K562 (cell line): ENCODE measurements around the gene CROCC2. TPM values are rescaled to one million over a fixed set of nuclear protein-coding genes. Genes with fewer than 3 reads are reported as not detected.

Experiments
- ATAC-seq: fragments of 200-7000 bp; cut with Tn5 transposase; 3 replicates; pipeline ENCODE4 v1.9.1; 2020; ENCODE audit warnings: moderate library complexity
- BruUV-seq: library from RNA; stranded (reverse); fragments of 400-500 nt; replicated peaks from 2 replicates; lab custom pipeline; 2021; lab: Mats Ljungman, UMichigan
- CTCF ChIA-PET: fragments of 300-600 bp; formaldehyde crosslinking; extraction: SDS; loops from one replicate; lab custom pipeline; 2021; ENCODE audit warnings: low intra/inter-chr PET ratio; lab: Yijun Ruan, JAX
- POLR2A ChIA-PET: fragments of 300-600, 350-650 bp; sonication (Branson Sonifier 250); formaldehyde crosslinking; extraction: SDS; loops from one replicate; lab custom pipeline; 2021; ENCODE audit warnings: antibody characterized with exemption, inconsistent platforms; lab: Yijun Ruan, JAX
- DNase-seq, 4 experiments: peaks; one replicate each; pipeline versions ENCODE4 v3.0.0 to v3.0.0-alpha.2; 2011 to 2018; ENCODE audit warnings: low spot score in 3 of 4, mixed read lengths in 3 of 4; ENCODE audit errors: extremely low read depth in 1 of 4
- FAIRE-seq: peaks from 2 replicates; lab custom pipeline; 2011; peaks lifted over from hg19 to GRCh38; lab: Jason Lieb, UNC
- H2AFZ ChIP-seq: 2 replicates; pipeline ENCODE4 v1.6.0; 2011; ENCODE audit warnings: low read depth, low read length, control low read depth, inconsistent platforms
- H3K27ac ChIP-seq: fragments of 200-600 bp; 3 replicates; pipeline ENCODE4 v1.8.0; 2011; ENCODE audit warnings: low read depth, mild to moderate bottlenecking, control low read depth, inconsistent platforms, low read length, moderate library complexity, mixed read lengths; ENCODE audit errors: extremely low read depth
- H3K27me3 ChIP-seq, 2 experiments: fragments of 300-600 bp in 1 of 2; 2 replicates in 1 of 2; 3 replicates in 1 of 2; pipeline versions ENCODE4 v1.6.0 to v1.8.0; 2011; ENCODE audit warnings: inconsistent platforms in 2 of 2, low read length in 2 of 2, mild to moderate bottlenecking in 1 of 2, mixed read lengths in 1 of 2, moderate library complexity in 1 of 2; ENCODE audit not compliant: control insufficient read depth in 2 of 2, insufficient read depth in 2 of 2
- H3K36me3 ChIP-seq: fragments of 300-600 bp; 3 replicates; pipeline ENCODE4 v1.8.0; 2011; ENCODE audit warnings: mild to moderate bottlenecking, low read length, inconsistent platforms; ENCODE audit not compliant: control insufficient read depth, insufficient read depth
- H3K4me1 ChIP-seq, 2 experiments: fragments of 200-600 bp in 1 of 2; replicated peaks in 1 of 2; 2 replicates in 1 of 2; 3 replicates in 1 of 2; pipeline versions ENCODE4 v1.5.1 to v1.8.0; 2011; ENCODE audit warnings: inconsistent platforms in 2 of 2, low read length in 2 of 2, mild to moderate bottlenecking in 1 of 2, mixed read lengths in 1 of 2, moderate library complexity in 1 of 2; ENCODE audit not compliant: control insufficient read depth in 2 of 2, insufficient read depth in 2 of 2
- H3K4me2 ChIP-seq: 2 replicates; pipeline ENCODE4 v1.6.1; 2011; ENCODE audit warnings: low read length, control low read depth, inconsistent platforms, mixed read lengths; ENCODE audit not compliant: insufficient read depth
- H3K4me3 ChIP-seq: fragments of 200-600 bp; sonication (generic), shearing (Covaris generic); 2 replicates; pipeline ENCODE4 v1.5.1; 2016; ENCODE audit warnings: control low read depth, inconsistent platforms
- H3K79me2 ChIP-seq: fragments of 200-600 bp; 3 replicates; pipeline ENCODE4 v1.8.0; 2011; ENCODE audit warnings: low read length, inconsistent platforms; ENCODE audit not compliant: control insufficient read depth, insufficient read depth
- H3K9ac ChIP-seq, 2 experiments: 2 replicates each; pipeline versions ENCODE4 v1.6.0 to v1.6.1; 2011; ENCODE audit warnings: low read depth in 2 of 2, low read length in 2 of 2, control low read depth in 1 of 2, inconsistent platforms in 1 of 2, mild to moderate bottlenecking in 1 of 2, mixed read lengths in 1 of 2; ENCODE audit not compliant: insufficient read depth in 1 of 2
- H3K9me1 ChIP-seq: one replicate; pipeline ENCODE4 v1.6.0; 2011; ENCODE audit warnings: inconsistent platforms, mild to moderate bottlenecking, low read length, moderate library complexity; ENCODE audit not compliant: control insufficient read depth, insufficient read depth
- H3K9me3 ChIP-seq: replicated peaks from 2 replicates; pipeline ENCODE4 v1.5.1; 2011; ENCODE audit warnings: low read depth, low read length, inconsistent platforms; ENCODE audit not compliant: control insufficient read depth, insufficient read depth
- H4K20me1 ChIP-seq: replicated peaks from 2 replicates; pipeline ENCODE4 v1.6.1; 2011; ENCODE audit warnings: low read length, inconsistent platforms, mixed read lengths; ENCODE audit not compliant: control insufficient read depth, insufficient read depth
- DACH1 ChIP-seq: fragments of 450-650 bp; IDR thresholded peaks from 2 replicates; pipeline ENCODE4 v1.6.1; 2018; ENCODE audit not compliant: partially characterized antibody
- HSF4 ChIP-seq: fragments of 250-450 bp; sonication (Bioruptor Pico); IDR thresholded peaks from 2 replicates; pipeline ENCODE4 v2.1.2; 2022; ENCODE audit warnings: mild to moderate bottlenecking, moderate library complexity, borderline replicate concordance
- NKRF ChIP-seq: fragments of 450-650 bp; IDR thresholded peaks from 2 replicates; pipeline ENCODE4 v1.6.1; 2016; ENCODE audit warnings: borderline replicate concordance
- NR1H2 ChIP-seq: sonication (generic); formaldehyde crosslinking; IDR thresholded peaks from 2 replicates; pipeline ENCODE4 v1.4.0; 2020; ENCODE audit warnings: mild to moderate bottlenecking, missing genetic modification reagents
- PATZ1 ChIP-seq: fragments of 250-450 bp; sonication (Bioruptor Pico); IDR thresholded peaks from 2 replicates; pipeline ENCODE4 v1.5.0; 2020; ENCODE audit warnings: mild to moderate bottlenecking, borderline replicate concordance
- RFX1 ChIP-seq: fragments of 450-650 bp; IDR thresholded peaks from 2 replicates; pipeline ENCODE4 v1.6.1; 2016; ENCODE audit warnings: mild to moderate bottlenecking, moderate library complexity
- SNAPC5 ChIP-seq: fragments of 250-450 bp; sonication (Bioruptor Pico); IDR thresholded peaks from 2 replicates; pipeline ENCODE4 v1.8.0; 2021; ENCODE audit warnings: moderate library complexity, mild to moderate bottlenecking, inconsistent platforms
- ZFP36 ChIP-seq: fragments of 150-350 bp; IDR thresholded peaks from 2 replicates; pipeline ENCODE4 v1.6.1; 2018; ENCODE audit warnings: low read length, low read depth; ENCODE audit not compliant: partially characterized antibody
- ZNF282 ChIP-seq: sonication (generic); formaldehyde crosslinking; IDR thresholded peaks from 2 replicates; pipeline ENCODE4 v1.8.1; 2023; ENCODE audit warnings: missing genetic modification reagents
- ZNF311 ChIP-seq: fragments of 250-450 bp; sonication (Bioruptor Pico); IDR thresholded peaks from 2 replicates; pipeline ENCODE4 v1.4.0; 2020; ENCODE audit warnings: mild to moderate bottlenecking, moderate library complexity
- ZNF584 ChIP-seq: fragments of 200-800 bp; sonication (Bioruptor generic); IDR thresholded peaks from 2 replicates; pipeline ENCODE4 v1.6.1; 2016; ENCODE audit warnings: low read depth, mild to moderate bottlenecking, missing genetic modification characterization, missing compliant biosample characterization
- WGBS: fragments of 100-300 bp; shearing (Covaris generic); methylation state at CpG from one replicate; pipeline ENCODE4 v1.1.6; 2016; ENCODE audit warnings: low coverage, mixed read lengths; ENCODE audit not compliant: insufficient coverage; ENCODE audit errors: missing lambda C conversion rate; 5-methylcytosine and 5-hydroxymethylcytosine counted together
- in situ Hi-C: fragments of 300-500 bp; cut with MboI; formaldehyde crosslinking; loops from 4 replicates; pipeline ENCODE4 v1.15.0; 2018; ENCODE audit warnings: inconsistent platforms, mixed read lengths
- intact Hi-C: fragments of 100-400 bp; cut with micrococcal nuclease; formaldehyde crosslinking; loops from 2 replicates; pipeline ENCODE4 v1.14.2; 2022
- polyA plus RNA-seq, 8 experiments: library from polyadenylated mRNA; depleted of rRNA in 4 of 8; stranded (reverse) in 5 of 8; unstranded in 3 of 8; fragments of >200 nt; fragmentation: Nextera tagmentation in 2 of 8; fragmentation: Illumina TruSeq in 1 of 8; extraction: Ambion mirVana in 2 of 8; extraction: Trizol in 1 of 8; gene quantifications; 2 replicates each; pipeline versions ENCODE4 v1.2.1 to v1.2.3, GENCODE V29; 2011 to 2014; ENCODE audit warnings: inconsistent platforms in 1 of 8, missing spikeins in 1 of 8
- total RNA-seq, 7 experiments: library from RNA; depleted of rRNA in 6 of 7; stranded (reverse); fragments of >200 nt in 6 of 7; fragmentation: Illumina TruSeq in 2 of 7; extraction: Trizol in 2 of 7; gene quantifications; 2 replicates each; pipeline versions ENCODE4 v1.2.1 to v1.2.3, GENCODE V29; 2011 to 2021; ENCODE audit warnings: low replicate concordance in 1 of 7

CROCC2 gene
- total and polyA plus RNA-seq, 9 of the 15 experiments (the other 6 are each of a cell fraction or from before 2014, with no cell fraction given), result not detected

- TF ChIP-seq HSF4 (CRISPR knock-in tag) (no peak), NR1H2 (CRISPR knock-in tag) (no peak), NKRF (no peak), ZFP36 (no peak), ZNF282 (CRISPR knock-in tag) (no peak)
- TF ChIP-seq, all 486 proteins: peak for 0
Observed at GRCh38 chr2:240955306-240956170, 49.4 kb downstream of the CROCC2 start (continued).

- Histone ChIP-seq H3K79me2 (no peaks in the 10 kb centered on the region), H3K4me1 (peaks cover 0 to 4% of the 10 kb centered on the region in 2 experiments; a peak in 1 of 5 replicates), H3K4me3 (no peak overlapping the region), H3K27me3 (peaks cover 0 to 39% of the 10 kb centered on the region in 2 experiments; a peak in 2 of 5 replicates), H3K9me1 (no peaks in the 10 kb centered on the region), H4K20me1 (no peaks in the 10 kb centered on the region), H3K27ac (no peak overlapping the region), H3K4me2 (no peak overlapping the region), H3K9me3 (no peaks in the 10 kb centered on the region), H2AFZ (no peak overlapping the region), H3K36me3 (no peaks in the 10 kb centered on the region), H3K9ac (no peak overlapping the region)
- ChIA-PET POLR2A (no interaction called here), CTCF (no interaction called here)
- no TSS peak for BruUV-seq
- in situ Hi-C loops (no loop called here), intact Hi-C loops (no loop called here)
- WGBS, result 7% methylated on average over 11 of the region's 16 CpGs
- DNase-seq (no peak), FAIRE-seq (no peak), ATAC-seq (no peak)
- TF ChIP-seq ZNF584 (CRISPR knock-in tag), result no peak
- no peak for TF ChIP-seq RFX1
- TF ChIP-seq DACH1, result no peak
- no peak for TF ChIP-seq PATZ1 (CRISPR knock-in tag)
- TF ChIP-seq ZNF311 (CRISPR knock-in tag), result no peak
- TF ChIP-seq SNAPC5 (CRISPR knock-in tag), result no peak
Observed at GRCh38 chr2:240956171-240956934, 50.2 kb downstream of the CROCC2 start.
